ENCODE measurements around the gene GRAPL.
A peak's percentile ranks its signal among the peaks of the same experiment; 100 is the strongest.
"Not testable (repeated sequence)": the region's sequence is repeated elsewhere in the genome, so short reads cannot be mapped to it uniquely, and the experiment has no call there.

GRAPL gene

GRCh38 chr17:19137959-19138358 is 10.6 kb downstream of the GRAPL start:
- DNase-seq = not testable (repeated sequence)

- DNase-seq = not testable (repeated sequence)
These were observed 14.2 kb downstream of the GRAPL start for GRCh38 chr17:19141366-19142155.

GRCh38 chr17:19142419-19142818 is 15.0 kb downstream of the GRAPL start:
- peak; percentile 2 for DNase-seq

GRCh38 chr17:19143097-19143777 is 15.8 kb downstream of the GRAPL start:
- not testable (repeated sequence) for DNase-seq

GRCh38 chr17:19144373-19144772 is 17.0 kb downstream of the GRAPL start:
- not testable (repeated sequence) for DNase-seq

GRCh38 chr17:19145471-19145870 is 18.1 kb downstream of the GRAPL start:
- DNase-seq = not testable (repeated sequence)

- not testable (repeated sequence) for DNase-seq
These were observed 23.6 kb downstream of the GRAPL start for GRCh38 chr17:19150678-19151615.

- not testable (repeated sequence) for DNase-seq
These were observed 30.2 kb downstream of the GRAPL start for GRCh38 chr17:19157628-19158027.

GRCh38 chr17:19158478-19158877 is 31.1 kb downstream of the GRAPL start:
- not testable (repeated sequence) for DNase-seq

GRCh38 chr17:19158938-19159337 is 31.5 kb downstream of the GRAPL start:
- not testable (repeated sequence) for DNase-seq

- DNase-seq = not testable (repeated sequence)
These were observed 34.1 kb downstream of the GRAPL start for GRCh38 chr17:19161308-19162107.

- not testable (repeated sequence) for DNase-seq
These were observed 35.2 kb downstream of the GRAPL start for GRCh38 chr17:19162384-19163216.

GRCh38 chr17:19174422-19174821 is 47.0 kb downstream of the GRAPL start:
- not testable (repeated sequence) for DNase-seq

GRCh38 chr17:19175410-19175809 is 48.0 kb downstream of the GRAPL start:
- not testable (repeated sequence) for DNase-seq

GRCh38 chr17:19181040-19181875 is 53.9 kb downstream of the GRAPL start:
- DNase-seq = not testable (repeated sequence)

- not testable (repeated sequence) for DNase-seq
These were observed 60.8 kb downstream of the GRAPL start for GRCh38 chr17:19187883-19188869.

GRCh38 chr17:19188870-19189708 is 61.7 kb downstream of the GRAPL start:
- DNase-seq = not testable (repeated sequence)

Data from CD4-positive, alpha-beta T cell treated with Interleukin-4 for 4 hours (primary cell).